Stimulated activated CD8-positive, alpha-beta memory T cell treated with anti-CD3 and anti-CD28 coated beads, Interleukin-12 subunit alpha, Interleukin-12 subunit beta, amount 100 ng/mL, for 24 hours (primary cell): ENCODE results near the gene EGR1.
A peak's percentile ranks its signal among the peaks of the same experiment; 100 is the strongest.

Source experiments
- DNase-seq: peaks from one replicate; pipeline ENCODE4 v3.0.0-alpha.2; 2020; ENCODE audit errors: extremely low read depth

EGR1 gene

DNA sequence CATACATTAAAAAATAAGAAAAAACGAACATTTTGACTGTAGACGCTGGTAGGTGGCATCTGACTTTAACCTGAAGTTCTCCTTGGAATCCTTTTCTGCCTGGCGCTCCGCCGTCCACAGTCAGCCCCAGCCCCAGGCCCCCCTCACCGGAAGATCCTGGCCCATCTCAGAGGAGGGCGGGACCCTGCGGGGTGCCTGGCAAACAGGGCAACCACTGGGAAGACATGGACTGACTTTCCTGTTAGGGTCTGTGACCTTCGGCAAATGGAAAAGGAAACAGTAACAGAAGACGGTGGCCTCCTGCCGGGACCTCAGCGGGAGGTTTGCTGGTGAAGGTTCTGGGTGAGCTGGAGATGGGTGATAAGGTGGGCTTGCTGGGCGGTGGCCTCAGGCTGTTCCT is 11.7 kb upstream of the EGR1 start:
- DNase-seq = no peak

DNA sequence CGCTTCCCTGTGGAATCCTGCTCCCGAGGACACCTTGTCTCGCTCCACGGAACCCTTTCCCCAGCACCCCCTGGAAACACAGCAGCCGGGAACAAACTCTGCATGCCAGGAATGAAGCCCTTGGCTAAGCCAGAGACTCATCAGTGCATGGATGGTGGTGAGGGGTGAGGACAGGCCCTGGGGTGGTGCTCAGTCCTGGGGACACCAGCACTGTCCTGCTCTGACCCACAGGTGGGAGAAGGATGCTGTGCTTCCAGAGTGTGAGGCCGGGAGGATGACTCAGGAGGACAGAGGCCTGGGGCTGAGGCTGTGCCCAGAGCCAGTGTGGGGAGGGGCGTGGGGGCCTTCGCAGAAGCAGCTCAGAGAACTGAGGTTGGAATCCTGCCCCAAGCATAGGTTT is 11.2 kb upstream of the EGR1 start:
- no peak for DNase-seq

DNA sequence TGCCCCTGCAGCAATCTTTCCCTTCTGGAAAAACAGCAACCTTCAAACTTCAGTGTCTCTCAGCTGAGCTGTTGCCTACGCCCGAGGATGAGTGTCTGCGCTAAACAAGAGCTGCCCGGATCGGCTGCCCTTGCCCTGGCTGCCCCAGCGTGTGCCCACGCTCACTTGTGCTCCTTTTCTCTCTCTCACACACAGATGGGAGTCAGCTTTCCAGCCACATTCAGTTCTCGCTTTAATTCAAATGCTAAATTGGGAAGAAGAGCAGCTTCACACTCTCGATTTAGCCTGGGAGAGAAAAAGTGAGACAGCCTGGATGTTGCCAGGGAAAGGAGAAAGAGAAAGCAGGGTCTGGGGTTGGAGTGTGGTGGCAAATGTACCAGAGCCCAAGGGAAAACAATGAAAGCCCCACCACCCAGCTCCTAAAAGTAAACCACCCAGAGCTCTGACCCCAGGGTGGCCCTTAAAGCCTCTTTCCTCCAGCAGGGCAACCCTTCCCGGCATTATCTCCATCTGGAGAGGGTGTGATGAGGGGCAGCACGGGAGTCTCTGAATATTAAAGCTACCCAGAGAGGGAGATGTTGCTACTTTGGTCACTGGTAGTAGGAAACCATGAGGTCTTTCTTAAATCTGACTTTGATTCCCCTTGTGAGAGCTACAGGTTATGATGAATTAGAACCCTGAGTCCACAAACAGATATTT is 9.9 kb upstream of the EGR1 start:
- DNase-seq = no peak

DNA sequence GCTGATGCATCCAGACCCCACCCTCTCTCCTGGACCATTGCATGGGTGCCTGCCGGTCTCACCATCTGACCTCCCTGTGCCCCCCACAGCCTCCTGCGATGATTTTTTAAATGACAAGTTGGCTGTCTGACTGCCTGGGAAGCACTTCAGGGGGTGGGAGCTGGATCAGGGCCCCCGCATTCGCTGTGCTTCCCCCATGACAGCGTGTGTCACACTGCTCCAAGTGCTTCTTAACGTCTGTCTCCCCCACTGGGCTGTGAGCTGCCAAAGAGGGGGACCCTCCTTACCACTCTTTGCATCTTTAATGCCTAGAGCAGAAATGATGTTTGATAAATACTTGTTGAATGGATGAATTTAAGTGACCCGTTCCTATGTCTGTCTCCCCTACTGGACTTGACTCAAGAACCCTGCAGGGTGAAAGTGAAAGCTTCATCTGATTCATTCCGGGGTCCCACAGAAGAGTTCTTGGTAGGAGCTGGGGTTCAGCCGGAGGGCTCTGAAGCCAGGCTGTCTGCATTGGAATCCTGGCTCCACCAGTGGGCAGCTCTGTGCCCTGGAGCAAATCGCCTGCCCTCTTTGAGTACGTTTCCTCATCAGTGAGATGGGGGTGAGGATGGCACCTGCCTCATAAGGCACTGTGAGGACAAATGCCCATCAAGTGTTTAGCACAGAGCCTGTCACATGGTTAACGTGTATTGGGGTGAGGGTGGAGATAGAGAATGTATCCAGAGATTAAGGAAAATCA is 7.6 kb upstream of the EGR1 start:
- no peak for DNase-seq

DNA sequence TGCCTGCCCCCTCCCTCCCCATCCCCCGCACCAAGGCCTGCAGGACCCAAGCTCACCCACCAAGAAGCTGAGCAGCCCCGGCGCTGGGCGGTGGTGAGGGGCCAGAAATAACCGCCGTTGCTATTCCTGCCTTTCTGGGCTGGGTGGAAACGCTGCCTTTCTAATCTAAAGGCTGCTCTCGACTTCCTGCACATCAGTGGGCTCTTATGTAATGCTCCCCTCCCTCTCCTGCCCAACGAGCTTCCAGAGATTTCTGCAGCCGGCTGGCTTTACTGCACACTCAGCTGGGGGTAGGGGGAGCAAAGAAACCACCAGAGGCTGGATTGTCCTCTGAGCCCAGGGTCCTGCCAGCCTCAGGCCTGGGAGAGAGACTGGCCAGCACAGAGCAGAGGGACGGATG is 6.9 kb upstream of the EGR1 start:
- DNase-seq = no peak

DNA sequence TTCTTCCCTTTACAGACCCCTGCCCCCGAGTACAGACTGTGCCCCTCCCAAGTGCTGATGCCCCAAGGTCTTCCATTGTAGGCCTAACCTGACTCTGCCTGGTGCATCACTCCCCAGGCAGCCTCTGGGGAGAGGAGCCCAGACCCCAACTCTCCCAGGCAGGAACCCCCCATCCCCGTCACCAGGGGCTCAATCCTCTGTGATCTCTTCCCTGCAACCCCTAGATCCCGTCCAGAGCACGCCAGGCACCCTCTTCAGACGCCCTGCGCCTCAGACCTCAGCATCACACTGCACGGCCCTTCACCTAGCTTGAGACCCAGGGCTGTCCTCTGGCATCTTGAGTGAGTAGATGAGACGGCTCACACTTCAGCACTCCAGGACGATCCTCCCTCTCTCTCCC is 6.4 kb upstream of the EGR1 start:
- no peak for DNase-seq

DNA sequence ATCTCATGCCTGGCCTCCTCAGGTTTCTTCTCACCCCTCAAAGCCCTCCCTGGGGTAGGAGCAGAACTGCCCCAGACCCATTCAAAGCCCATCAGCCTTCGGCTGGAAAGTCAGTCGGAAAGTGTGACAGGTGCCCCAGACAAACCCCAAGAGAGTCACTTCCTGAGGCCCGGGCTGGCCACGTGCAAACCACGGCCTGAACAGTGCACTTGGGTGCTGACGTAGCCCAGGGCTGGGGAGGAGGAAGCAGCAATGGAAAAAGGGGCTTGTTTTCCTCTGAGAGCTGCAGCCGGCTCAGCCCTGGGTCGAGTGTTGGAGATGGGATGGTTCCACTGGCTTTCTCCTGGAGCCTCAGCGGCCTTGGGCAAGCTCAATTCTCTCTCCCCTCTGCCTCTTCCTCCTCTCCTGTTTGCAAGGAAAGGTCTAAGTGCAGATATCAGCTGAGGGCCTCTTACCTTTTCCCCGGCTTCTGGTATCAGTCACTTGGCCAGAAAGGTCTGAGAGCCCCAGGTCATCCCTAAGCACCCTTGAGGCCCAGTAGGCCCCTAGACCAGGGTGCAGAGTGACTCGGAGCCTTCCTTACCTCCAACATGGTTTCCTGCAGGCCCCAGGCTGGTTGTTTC is 5.9 kb upstream of the EGR1 start:
- peak; percentile 75 for DNase-seq

DNA sequence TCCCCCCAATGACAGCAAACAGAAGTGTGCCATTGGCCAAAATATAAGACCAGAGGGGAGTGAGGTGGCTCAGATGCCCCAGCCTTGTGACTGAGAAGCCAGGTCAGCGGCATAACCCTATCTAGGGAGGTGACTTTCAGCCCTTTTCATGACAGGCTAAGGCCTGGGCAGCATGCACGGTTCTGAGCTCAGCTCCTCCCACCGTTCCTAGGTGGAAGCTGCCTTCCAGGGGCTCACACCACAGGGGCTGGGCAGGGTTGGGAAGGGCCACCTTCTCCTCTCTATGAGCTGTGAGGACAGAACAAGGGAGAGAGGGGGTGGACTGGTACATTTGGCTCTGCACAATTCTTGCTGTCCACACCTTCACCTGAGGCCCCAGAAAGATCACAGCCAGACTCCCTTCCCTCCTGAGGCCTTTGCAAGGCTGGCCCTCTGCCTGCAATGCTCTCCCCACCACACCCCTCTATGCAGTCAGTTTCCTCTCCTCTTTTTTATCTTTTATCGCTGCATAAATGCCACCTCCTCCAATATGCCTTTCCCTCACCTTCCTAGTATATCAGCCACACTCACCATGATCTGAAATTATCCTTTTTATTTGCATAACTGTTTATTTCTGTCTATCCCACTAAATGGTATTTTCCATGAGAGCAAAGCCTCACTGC is 5.1 kb upstream of the EGR1 start:
- DNase-seq = no peak

DNA sequence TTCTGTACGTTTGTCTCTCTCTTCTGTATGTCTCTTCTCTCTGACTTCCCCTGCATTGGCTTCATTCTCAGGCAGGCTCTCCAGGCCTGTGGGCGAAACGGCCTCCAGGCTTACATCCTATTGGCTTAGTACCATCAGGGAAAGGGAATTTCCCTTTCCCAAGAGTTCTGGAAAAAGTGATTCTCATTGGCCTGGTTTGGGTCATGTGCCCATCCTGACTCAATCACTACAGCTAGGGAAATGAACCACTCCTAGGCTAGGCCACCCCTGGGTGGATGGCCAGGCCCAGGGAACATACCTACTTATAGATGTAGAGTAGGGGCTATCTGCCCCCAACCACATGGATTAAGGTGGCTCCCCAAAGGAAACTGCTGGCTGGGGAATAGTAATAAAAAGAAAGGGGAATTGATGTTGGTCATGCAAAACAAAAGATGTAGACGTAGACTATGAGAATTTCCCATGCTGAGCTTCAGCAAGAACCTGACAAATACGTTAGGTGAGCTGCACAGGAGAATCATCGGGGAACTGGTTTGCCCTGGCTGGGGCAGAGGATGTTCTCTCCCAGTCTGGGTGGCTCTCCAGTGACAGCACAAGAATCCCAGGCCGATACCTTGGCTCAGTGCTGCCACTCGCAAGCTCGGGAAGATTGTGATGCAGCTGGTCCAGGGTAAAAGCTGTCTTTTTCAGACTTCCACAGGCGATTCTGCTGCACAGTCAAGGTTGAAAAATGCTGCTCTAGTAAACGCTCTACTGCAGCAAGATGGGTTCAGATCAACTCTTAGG is 3.7 kb upstream of the EGR1 start:
- DNase-seq = no peak

DNA sequence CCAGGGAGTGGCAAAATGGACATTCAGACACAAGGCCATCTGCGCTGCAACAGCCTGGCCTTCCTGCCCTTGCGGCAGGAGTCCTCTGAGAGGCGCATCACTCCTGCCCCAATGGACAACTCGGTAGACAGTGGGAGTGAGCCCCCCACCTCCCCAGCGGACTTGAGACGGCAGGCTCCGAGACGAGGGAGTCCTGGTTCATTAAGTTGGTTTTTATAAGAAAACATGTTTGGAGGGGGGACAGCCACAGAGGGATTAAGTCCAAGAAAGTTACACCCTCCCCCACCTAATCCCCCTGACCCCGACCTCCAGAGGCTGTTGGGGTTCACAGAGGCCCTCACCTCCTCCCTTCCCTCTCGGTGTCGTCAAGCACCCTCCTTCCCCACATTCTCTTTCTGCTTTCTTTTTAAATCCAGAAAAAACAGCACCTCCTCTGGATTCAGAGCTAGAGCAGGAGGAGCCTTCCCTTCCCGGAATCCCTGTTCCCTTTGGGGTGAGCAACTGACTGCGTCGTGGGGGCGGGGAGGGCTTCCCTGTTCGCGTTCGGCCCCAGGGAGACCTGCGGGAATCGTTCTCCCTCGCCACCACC is 1.8 kb upstream of the EGR1 start:
- no peak for DNase-seq

DNA sequence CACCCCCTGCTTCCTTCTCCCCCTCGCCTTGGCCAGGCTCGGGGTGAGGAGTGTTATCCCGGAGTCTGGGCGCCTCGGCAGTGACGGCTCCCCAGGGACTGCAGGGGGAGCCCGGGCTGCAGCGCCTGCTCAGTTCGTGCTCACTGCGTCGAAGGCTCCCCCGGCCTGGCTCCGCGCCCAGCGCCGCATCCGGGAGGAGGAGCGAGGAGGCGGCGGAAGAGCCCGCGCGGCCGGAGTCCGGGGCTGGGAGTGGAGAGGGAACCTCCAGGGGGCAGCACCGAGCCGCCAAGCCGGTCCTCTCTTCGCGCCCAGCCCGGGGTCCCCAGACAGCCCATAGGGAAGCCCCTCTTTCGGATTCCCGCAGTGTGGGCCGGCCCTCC is 1.3 kb upstream of the EGR1 start:
- peak; percentile 82 for DNase-seq

DNA sequence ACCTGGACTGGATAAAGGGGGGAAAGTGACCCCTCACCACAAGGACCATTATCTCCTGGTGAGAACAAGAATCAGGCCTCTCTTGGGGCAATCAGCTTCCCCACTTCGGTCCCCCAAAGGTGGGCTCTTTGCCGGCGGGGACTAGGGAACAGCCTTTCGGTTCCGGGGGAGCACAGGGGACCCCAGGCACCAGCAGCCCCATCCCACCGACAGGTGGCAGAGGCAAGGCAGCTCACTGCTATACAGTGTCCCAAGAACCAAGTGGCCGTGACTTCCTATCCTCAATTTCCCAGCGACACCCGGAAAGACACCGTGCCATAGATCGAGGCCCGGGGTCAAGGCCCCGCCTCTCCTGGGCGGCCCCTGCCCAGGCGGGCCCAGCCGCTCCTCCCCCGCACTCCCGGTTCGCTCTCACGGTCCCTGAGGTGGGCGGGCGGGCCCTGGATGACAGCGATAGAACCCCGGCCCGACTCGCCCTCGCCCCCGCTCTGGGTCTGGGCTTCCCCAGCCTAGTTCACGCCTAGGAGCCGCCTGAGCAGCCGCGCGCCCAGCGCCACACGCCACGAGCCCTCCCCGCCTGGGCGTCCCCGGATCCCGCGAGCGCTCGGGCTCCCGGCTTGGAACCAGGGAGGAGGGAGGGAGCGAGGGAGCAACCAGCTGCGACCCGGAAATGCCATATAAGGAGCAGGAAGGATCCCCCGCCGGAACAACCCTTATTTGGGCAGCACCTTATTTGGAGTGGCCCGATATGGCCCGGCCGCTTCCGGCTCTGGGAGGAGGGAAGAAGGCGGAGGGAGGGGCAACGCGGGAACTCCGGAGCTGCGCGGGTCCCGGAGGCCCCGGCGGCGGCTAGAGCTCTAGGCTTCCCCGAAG is 655 bp upstream of the EGR1 start:
- DNase-seq = peak; percentile 84

DNA sequence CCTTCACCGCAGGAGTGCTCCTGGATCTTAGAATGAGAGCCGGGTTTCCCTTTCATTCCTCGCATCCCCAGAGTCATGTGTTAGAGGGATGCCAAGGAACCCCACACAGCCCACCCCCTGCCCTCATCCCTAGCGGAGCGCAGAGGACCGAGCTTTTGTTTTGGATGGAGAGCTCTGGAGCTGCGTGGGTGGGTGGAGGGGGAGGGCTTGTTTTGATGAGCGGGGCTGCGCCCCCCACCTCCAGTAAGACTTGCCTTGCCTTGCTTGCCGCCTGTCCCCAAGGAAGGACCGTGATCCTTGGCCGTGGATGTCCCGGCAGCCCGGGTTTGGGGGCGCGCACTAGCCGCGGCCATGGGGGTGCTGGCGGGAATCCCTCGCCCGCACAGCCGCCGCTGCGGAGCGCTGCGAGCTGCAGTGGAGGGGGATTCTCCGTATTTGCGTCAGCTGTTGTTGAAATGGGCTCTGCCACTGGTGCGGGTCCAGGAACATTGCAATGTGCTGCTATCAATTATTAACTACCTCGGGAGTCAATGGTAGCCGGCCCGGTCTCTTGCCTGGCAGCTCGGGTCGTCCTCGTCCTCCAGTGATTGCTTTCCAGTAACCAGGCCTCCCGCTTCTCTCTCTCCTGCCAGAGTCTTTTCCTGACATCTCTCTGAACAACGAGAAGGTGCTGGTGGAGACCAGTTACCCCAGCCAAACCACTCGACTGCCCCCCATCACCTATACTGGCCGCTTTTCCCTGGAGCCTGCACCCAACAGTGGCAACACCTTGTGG is 1.0 kb downstream of the EGR1 start:
- DNase-seq = no peak

DNA sequence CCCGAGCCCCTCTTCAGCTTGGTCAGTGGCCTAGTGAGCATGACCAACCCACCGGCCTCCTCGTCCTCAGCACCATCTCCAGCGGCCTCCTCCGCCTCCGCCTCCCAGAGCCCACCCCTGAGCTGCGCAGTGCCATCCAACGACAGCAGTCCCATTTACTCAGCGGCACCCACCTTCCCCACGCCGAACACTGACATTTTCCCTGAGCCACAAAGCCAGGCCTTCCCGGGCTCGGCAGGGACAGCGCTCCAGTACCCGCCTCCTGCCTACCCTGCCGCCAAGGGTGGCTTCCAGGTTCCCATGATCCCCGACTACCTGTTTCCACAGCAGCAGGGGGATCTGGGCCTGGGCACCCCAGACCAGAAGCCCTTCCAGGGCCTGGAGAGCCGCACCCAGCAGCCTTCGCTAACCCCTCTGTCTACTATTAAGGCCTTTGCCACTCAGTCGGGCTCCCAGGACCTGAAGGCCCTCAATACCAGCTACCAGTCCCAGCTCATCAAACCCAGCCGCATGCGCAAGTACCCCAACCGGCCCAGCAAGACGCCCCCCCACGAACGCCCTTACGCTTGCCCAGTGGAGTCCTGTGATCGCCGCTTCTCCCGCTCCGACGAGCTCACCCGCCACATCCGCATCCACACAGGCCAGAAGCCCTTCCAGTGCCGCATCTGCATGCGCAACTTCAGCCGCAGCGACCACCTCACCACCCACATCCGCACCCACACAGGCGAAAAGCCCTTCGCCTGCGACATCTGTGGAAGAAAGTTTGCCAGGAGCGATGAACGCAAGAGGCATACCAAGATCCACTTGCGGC is 1.8 kb downstream of the EGR1 start:
- DNase-seq = no peak

DNA sequence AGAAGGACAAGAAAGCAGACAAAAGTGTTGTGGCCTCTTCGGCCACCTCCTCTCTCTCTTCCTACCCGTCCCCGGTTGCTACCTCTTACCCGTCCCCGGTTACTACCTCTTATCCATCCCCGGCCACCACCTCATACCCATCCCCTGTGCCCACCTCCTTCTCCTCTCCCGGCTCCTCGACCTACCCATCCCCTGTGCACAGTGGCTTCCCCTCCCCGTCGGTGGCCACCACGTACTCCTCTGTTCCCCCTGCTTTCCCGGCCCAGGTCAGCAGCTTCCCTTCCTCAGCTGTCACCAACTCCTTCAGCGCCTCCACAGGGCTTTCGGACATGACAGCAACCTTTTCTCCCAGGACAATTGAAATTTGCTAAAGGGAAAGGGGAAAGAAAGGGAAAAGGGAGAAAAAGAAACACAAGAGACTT is 2.4 kb downstream of the EGR1 start:
- DNase-seq = no peak

DNA sequence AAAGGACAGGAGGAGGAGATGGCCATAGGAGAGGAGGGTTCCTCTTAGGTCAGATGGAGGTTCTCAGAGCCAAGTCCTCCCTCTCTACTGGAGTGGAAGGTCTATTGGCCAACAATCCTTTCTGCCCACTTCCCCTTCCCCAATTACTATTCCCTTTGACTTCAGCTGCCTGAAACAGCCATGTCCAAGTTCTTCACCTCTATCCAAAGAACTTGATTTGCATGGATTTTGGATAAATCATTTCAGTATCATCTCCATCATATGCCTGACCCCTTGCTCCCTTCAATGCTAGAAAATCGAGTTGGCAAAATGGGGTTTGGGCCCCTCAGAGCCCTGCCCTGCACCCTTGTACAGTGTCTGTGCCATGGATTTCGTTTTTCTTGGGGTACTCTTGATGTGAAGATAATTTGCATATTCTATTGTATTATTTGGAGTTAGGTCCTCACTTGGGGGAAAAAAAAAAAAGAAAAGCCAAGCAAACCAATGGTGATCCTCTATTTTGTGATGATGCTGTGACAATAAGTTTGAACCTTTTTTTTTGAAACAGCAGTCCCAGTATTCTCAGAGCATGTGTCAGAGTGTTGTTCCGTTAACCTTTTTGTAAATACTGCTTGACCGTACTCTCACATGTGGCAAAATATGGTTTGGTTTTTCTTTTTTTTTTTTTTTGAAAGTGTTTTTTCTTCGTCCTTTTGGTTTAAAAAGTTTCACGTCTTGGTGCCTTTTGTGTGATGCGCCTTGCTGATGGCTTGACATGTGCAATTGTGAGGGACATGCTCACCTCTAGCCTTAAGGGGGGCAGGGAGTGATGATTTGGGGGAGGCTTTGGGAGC is 3.1 kb downstream of the EGR1 start:
- no peak for DNase-seq

DNA sequence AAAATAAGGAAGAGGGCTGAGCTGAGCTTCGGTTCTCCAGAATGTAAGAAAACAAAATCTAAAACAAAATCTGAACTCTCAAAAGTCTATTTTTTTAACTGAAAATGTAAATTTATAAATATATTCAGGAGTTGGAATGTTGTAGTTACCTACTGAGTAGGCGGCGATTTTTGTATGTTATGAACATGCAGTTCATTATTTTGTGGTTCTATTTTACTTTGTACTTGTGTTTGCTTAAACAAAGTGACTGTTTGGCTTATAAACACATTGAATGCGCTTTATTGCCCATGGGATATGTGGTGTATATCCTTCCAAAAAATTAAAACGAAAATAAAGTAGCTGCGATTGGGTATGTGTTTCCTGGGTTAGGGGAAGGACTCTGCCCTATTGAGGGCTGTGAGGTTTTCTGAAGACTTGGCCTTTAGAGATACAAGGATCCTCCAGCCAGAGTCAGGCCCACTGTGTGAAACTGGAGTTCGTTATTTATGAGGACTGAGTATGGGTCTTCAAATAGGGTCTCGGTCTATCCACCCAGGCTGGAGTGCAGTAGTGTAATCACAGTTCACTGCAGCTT is 3.8 kb downstream of the EGR1 start:
- DNase-seq = no peak
